HG03469 (cell line): Measurements from ENCODE around the gene RBM5.

Experiments used
- ATAC-seq: cut with Tn5 transposase; IDR thresholded peaks from one replicate; pipeline ENCODE4 v1.9.1; 2021; ENCODE audit warnings: mild to moderate bottlenecking, moderate library complexity, moderate number of reproducible peaks; ENCODE audit not compliant: unreplicated experiment

Gene RBM5

DNA sequence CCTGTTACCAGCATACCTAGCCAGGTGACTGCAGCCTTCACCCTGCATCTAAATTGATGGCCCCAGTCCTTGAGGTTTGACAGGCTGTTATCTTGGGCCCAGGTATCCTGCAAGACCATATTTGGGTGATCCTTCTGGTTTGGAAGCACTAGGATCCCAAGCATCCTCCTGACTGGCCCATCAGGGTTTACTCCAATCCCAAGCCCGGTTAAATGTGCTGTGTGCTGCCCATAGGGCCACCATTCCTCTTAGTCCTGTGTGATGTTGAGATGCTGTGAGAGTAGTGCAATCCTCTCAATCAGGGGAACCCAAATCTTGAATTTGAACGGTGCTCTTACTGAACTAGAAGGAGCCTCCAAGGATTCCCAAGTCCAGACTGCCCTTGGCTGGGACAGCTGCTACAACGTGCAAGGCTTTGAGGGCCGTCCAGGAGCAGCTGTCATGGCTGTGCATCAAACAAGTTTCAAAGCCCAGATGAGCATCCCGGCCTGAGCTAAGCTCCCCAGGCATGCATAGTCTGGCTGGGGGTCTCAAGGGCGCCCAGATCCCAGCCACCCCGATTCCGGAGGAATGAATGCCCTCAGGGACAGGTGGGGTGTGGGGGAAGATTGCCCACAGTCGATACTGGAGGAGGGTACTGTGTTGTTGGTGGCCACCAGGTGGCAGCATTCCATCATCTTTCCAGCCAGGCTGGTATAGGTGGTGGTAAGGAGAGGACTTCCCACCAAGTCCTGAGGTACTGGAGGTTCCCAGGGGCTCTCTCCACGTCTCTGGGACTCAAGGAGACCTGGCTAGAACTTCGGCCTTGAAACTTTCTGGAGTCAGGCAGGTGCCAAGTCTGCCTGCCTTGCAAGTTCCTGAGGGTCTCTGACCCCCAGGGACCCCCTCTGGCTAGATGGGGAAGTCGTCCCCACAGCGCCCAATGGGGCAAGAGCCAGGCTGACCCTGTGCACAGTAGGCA is 32.6 kb downstream of the RBM5 start:
- ATAC-seq: no peak

DNA sequence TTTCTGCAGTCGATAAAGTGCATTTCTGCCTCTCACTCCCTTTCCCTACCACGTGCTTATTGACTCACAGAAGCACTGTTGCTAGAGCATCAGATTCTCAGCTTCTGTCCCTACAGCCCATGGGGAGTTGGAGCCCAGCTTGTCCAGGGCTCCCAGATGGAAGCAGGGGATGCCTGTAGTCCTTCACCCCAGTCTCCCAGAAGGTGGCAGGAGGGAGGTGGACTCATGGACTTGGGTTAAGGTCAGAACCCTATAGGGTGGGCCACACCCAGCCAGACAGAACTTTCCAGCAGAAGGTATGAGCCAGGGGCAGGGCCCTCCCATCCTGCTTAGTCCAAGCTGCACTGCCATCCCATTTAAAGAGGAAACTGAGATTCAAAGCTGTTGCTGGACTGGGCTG is 33.4 kb downstream of the RBM5 start:
- no peak for ATAC-seq

- ATAC-seq: no peak
Observed at GRCh38 chr3:50122661-50123391, 34.1 kb downstream of the RBM5 start.

DNA sequence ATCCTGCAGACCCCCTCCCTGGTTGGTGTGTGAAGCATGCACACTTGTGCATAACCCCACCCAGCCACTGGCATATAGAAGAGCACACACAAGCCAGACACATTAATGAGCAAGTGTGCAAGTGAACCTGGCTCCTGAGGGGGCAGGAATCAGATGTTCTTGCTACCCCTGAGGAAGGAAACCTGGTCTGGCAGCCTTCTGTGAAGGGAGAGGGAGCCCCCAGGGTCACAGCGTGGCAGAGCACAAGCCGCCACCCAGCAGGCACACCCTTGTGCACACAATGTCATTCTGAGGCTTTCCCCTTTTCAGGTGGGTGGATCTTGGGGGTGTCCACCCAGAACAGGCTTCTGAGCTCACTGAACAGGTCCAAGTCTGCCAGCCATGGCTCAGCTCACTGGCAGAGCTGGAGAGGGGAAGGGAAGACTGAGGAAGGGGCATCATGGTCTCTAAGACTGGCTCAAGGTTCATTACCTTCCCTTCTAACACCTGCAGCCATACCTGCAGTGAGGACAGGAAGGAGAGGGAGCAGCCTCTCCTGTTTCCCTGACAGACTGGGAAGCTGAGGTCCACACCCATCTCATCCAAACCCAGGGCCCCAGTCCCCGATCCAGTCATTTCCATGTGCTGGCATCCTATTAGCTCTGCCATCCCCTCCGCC is 34.8 kb downstream of the RBM5 start:
- ATAC-seq: no peak

GRCh38 chr3:50124052-50124799 is 35.5 kb downstream of the RBM5 start:
- ATAC-seq: no peak

DNA sequence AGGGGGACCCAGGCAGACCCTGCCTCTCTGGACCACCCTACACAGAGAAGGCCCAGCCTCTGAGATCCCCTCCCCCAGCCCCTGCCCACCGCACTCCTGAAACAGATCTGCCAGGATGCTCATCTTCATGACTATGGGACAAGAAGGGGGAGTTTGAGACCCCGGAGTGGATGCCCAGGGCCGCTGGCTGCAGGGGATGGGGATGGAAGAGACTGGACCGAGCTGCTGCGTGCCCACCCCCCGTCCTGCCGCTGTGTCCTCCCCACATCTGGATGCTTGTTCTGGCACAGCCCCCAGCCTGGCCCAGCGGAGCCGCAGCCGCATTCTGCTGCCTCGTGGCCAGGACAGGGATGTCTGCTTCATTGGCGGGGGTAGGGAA is 36.1 kb downstream of the RBM5 start:
- no peak for ATAC-seq

DNA sequence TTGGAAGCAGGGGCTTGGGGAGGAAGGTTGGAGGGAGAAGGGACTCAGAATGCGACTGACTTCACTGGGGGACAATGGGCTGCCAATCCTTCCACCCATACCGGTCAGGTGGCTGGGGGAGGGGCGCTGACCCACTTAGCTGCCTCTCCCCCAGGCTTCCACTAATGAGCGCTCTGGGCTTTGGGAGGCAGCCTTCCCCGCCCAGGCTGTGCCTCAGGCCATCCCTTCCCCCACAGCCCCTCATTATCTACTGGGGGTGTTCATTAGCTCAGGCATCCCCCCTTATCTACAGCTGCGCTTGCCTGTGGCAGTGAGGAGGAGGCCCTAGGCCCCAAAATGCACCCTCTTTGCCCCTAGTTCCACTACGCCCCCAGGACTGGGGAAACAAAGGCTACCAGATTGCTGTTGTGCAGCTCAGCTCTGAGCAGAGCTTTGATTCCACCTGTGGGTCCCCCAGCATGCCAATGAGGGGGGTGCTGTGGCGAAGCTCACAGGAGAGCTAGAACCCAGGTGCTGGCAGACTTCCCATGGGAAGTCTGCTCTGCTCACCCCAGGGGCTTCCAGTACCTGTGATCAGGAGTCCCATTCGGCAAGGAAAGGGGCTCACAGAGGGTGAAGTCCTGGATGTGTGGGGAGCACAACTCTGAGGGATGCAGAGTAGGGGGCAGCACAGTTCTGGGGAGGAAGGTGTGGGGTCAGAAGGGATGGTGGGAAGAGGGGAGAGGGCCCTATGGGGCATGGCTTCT is 37.0 kb downstream of the RBM5 start:
- ATAC-seq: no peak

GRCh38 chr3:50126287-50127211 is 37.8 kb downstream of the RBM5 start:
- ATAC-seq: no peak

GRCh38 chr3:50127251-50127691 is 38.6 kb downstream of the RBM5 start:
- ATAC-seq: no peak

- ATAC-seq: no peak
Observed at GRCh38 chr3:50128001-50128400, 39.3 kb downstream of the RBM5 start.

DNA sequence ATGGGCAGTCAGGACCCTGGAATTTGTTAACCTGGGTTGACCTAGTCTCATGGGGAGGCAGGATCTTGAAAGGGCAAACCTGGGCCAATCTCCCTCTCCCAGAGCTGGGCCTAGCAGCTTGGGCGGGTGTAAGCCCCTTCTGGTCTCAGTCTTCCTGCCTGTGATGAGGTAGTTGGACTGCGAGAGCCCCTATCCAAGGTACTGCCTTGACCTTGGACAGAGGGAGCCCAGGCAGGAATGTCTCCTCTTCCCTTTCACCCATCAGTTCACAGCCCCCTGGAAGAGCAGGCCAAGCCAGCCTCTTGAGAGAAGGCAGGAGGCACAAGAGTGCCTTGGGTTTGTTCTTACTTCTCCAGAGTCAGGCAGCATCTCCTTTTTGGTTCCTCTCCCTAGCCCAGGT is 41.7 kb downstream of the RBM5 start:
- no peak for ATAC-seq

DNA sequence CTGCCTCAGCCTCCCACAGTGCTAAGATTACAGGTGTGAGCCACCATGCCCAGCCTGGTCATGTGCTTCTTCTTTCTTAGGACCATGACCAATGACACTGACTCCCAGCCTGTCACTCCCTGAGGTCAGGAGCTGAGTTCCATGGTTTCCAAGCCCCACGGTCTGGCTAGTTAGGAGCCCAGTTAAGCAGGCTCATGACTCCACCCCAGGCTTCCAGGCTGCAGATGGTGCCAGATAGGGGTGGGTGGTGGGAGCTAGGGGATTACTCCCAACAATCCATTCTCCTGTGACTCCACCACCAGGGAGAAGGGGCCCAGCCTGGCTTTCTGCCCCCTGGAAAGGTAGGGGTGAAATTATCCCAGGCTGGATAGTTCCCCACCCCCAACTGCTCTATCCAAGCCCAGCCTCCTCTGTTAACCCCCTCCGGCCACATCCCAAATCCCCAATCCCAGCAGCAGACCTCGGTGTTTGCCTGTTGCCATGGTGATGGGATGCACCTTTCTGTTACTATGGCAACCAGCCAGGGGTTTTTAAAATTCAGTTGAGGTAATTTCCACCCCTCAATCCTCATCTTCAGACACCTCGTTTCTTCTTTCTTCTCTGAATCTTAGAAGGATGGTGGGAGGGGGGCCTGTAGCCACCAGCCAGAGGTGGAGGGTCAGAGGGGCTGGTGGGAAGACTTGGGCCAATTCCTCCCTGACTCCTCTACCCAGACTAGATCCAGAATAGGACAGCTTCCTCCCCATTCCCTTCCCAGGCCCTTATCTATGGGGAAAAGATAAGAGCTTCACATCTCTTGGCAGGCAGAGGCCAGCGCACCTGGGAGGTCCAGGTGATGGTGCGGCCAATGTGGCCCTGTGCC is 43.9 kb downstream of the RBM5 start:
- ATAC-seq: no peak

GRCh38 chr3:50133283-50133615 is 44.5 kb downstream of the RBM5 start:
- no peak for ATAC-seq

DNA sequence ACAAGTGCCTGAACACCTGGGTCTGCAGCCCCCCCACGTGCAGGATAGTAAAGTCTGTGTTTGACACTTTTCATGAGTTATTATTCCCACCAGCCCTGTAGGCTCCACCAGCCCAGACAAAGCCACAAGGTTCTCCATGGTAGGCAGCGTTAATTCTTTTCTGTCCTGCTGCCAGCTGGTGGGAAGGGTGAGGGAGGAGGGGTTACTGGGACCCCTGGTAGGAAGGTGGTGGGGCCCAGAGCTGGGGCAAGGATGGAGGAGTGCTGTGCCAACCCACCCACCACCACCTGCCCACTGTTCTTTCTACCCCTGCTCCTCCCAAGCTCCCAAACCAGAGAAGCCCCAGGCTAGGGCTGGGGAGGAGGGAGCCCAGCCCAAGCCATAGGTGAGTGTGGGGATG is 45.6 kb downstream of the RBM5 start:
- ATAC-seq: no peak

DNA sequence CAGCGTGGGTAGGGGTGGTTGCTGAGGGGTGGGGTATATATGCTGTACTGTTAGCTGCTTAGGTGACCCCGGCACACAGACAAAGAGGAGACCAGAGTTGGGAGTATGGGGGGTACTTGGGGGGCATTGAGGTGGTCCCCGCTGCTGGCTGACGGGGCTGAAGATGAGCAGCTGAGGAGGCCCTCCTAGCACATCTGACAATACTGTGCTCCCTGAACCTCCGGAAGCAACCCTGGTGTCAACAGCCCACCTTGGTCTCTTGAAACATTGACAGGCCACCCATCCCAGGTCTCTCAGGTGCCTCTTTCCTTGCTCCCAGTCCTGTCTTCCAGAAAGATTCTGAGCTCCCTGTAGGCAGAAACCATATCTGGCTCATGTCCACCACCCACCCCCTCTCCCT is 47.2 kb downstream of the RBM5 start:
- ATAC-seq: no peak

DNA sequence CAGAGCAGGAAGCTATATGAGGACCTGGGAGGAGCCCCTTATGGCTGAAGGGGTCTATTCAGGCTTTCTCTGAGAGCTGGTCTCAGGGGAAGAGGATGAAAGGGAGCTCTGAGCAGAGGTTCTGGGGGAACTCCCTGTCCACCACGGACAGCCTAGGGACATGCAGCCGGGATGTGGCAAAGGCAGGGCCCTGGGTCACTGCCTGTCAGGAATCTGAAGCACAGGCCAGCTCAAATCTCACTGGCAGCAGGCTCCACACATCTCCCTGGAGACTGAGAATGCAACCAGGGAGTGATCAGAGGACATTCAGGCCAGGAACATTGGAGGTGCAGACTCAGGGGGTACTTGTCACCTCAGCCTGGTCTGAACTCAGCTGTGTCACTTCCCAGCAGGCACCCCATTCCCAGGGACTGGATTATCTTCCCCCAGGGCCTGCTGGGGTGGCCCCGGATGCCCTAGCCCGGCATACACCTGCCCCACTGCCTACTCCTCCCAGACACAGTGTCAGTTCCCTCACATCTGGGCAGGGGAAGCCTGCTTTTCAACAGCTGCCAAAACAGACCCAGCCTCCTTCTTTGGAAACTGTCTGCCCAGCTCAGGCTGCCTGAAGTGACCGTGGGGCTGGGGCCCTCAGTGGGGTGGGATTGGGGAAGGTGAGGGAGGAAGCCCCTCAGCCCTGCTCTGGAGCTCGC is 48.1 kb downstream of the RBM5 start:
- no peak for ATAC-seq

DNA sequence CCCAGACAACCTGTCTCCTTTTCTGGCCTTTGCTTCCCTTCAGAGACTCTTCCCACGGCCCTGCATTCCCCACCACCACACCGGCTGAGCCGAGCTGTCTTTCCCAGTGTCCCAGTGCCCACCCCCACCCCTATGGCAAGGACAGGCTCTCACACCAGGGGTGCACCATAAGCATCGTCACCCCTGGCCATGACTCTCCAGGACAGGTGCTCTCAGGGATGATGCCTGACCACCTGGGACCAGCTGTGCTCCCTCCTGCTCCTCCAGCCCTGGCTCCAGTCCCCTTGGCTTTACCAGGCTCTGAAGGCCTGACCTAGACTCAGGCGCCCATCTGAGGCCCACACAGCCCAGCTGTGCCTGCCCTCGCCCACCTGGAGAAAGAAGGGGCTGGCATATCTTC is 48.8 kb downstream of the RBM5 start:
- ATAC-seq: no peak
